Mucosa of stomach (tissue), 1 donor: ENCODE results near the gene KRTAP4-9.
"Not testable (repeated sequence)": the region's sequence is repeated elsewhere in the genome, so short reads cannot be mapped to it uniquely, and the experiment has no call there.

Experiments
- H3K27me3 ChIP-seq: one replicate; pipeline ENCODE4 v1.7.0; 2013; ENCODE audit warnings: mild to moderate bottlenecking, low read length; ENCODE audit not compliant: control insufficient read depth, insufficient read depth
- H3K36me3 ChIP-seq: one replicate; pipeline ENCODE4 v1.7.0; 2013; ENCODE audit warnings: low read length; ENCODE audit not compliant: control insufficient read depth, insufficient read depth
- H3K4me1 ChIP-seq: one replicate; pipeline ENCODE4 v1.7.0; 2013; ENCODE audit warnings: mild to moderate bottlenecking, low read length; ENCODE audit not compliant: control insufficient read depth, insufficient read depth
- H3K4me3 ChIP-seq: one replicate; pipeline ENCODE4 v1.7.0; 2013; ENCODE audit warnings: low read length
- H3K9ac ChIP-seq: one replicate; pipeline ENCODE4 v1.7.0; 2013; ENCODE audit warnings: mild to moderate bottlenecking, low read length, moderate library complexity
- H3K9me3 ChIP-seq: one replicate; pipeline ENCODE4 v1.7.0; 2013; ENCODE audit warnings: mild to moderate bottlenecking, low read length, moderate library complexity; ENCODE audit not compliant: control insufficient read depth
- donor health status: Pancreatic carcinoma.

KRTAP4-9 gene

DNA sequence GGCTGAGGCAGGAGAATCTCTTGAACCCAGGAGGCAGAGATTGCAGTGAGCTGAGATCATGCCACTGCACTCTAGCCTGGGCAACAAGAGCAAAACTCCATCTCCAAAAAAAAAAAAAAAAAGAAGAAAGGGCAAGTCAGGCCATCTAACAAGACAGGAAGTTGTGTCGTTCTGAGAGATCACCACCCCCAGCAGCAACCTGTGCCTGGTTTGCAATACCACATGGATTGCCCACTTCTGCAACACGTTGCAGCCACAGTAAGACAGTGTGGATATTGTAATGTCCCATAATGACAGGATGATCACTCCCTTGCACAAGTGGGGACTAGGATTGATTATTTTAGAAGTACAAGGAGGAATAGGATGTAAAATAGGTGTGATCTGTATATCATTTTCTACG lies 36.2 kb upstream of the KRTAP4-9 start:
- no peaks in the 10 kb centered on the region for H3K36me3 ChIP-seq
- no peaks in the 10 kb centered on the region for H3K4me1 ChIP-seq
- no peak overlapping the region for H3K9ac ChIP-seq
- no peaks in the 10 kb centered on the region for H3K9me3 ChIP-seq
- no peaks in the 10 kb centered on the region for H3K27me3 ChIP-seq
- no peak overlapping the region for H3K4me3 ChIP-seq

DNA sequence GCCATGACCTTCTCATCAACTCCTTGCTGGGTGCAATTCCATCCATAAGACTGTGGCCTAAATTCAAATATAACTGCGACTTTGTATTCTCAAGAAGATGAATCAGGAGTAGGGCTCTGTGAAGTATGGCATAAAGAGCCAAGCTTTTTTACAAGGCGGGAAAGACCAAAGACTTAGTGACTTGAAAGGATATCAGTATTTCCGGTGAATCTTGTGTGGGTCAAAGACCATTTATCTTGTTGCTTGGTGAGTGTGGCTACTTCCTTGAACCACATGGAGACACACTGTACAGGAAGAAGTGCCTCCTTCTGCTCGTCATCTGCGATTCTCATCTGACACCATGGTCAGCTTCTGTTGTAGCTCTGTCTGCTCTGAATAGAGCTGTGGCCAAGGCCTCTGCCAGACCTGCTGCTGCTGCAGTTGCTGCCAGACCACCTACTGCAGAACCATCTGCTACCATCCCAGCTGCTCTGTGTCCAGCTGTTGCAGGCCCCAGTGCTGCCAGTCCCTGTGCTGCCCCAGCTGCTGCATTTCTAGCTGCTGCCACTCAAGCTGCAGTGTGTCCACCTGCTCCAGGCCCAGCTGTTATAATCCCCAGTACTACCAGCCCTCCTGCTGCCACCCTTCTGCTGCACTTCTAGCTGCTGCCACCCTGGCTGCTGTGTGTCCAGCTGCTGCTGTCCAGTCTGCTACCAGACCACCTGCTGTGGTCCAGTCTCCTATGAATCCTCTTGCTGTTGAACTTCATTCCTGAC lies 33.4 kb upstream of the KRTAP4-9 start:
- Histone ChIP-seq H3K36me3 (no peaks in the 10 kb centered on the region), H3K9ac (no peak overlapping the region), H3K4me3 (no peak overlapping the region), H3K9me3 (no peaks in the 10 kb centered on the region), H3K27me3 (peaks cover 8% of the 10 kb centered on the region), H3K4me1 (no peaks in the 10 kb centered on the region)

DNA sequence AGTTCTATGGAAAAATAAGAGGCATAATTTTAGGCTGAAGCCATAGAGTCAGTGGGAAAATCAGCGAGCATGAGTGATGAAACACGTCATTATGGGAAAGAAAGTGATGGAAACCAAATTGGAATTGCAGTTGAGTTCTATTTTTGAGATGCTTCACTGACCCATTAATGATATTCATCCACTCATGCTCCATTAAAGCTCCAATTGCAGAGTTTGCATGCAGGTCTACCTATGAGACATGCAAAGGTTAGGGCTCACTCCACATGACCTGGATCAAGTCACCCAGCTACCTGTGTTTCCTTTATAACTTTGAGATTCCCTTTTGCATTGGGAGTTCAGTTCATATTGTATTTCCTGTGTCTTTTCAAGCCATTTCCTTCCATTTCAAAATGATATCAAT lies 31.5 kb upstream of the KRTAP4-9 start:
- Histone ChIP-seq H3K27me3 (peaks cover 8% of the 10 kb centered on the region), H3K9ac (no peak overlapping the region), H3K4me3 (no peak overlapping the region), H3K4me1 (no peaks in the 10 kb centered on the region), H3K9me3 (no peaks in the 10 kb centered on the region), H3K36me3 (no peaks in the 10 kb centered on the region)

DNA sequence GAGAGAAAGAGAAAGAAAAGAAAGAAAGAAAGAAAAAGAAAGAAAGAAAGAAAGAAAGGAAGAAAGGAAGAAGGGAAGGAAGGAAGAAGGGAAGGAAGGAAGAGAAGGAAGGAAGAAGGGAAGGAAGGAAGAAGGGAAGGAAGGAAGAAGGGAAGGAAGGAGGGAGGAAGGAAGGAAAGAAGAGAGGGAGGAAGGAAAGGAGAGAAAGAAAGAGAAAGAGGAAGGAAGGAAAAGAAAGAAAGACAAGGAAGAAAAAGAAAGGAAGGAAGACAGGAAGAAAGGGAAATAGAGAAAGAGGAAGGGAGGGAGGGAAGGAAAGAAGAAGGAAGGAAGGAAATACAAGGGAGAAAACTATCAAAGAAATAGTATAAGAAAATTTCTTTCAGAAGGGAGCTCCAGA lies 28.4 kb upstream of the KRTAP4-9 start:
- Histone ChIP-seq H3K4me1 (no peaks in the 10 kb centered on the region), H3K27me3 (peaks cover 8% of the 10 kb centered on the region), H3K4me3 (no peak overlapping the region), H3K36me3 (no peaks in the 10 kb centered on the region), H3K9me3 (no peaks in the 10 kb centered on the region), H3K9ac (no peak overlapping the region)

DNA sequence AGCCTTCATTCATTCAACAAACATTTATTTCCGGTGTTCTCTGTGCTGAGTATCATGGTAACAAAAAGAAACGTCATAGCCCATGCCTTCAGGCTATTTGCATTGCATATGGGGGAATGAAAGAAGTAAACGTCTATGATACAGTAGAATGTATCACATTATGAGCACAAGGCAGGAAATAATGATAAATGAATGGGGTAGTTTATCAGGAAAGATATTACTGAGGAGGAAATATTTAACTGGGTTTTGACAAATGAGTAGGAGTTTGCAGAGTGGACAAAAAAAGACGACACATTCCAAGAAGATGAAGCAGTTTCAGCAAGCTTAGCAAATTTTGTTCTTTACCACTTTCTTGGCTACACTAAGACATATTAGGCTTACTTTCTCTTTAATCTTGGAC lies 22.6 kb upstream of the KRTAP4-9 start:
- Histone ChIP-seq H3K4me3 (no peak overlapping the region), H3K4me1 (no peaks in the 10 kb centered on the region), H3K9me3 (no peaks in the 10 kb centered on the region)

DNA sequence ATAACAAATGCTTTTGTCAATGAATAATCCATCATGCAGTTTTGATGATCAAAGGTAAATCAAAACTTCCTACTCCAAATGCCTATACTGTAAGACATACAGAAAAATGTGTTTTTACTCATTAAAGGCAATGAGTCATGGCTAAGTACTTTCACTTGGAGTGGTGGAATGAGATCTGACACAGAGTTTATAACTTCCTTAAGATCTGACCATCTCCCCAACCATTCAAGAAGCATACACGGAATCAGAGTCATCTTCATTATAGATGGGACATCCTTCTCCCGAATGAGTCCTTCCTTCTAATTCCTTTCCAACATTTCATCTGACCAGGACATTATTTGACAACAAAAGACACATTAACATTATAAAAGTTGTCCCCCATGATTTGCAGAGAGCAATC lies 21.8 kb upstream of the KRTAP4-9 start:
- not testable (repeated sequence) for H3K36me3 ChIP-seq, H3K4me1 ChIP-seq, H3K9ac ChIP-seq, H3K4me3 ChIP-seq, H3K9me3 ChIP-seq, H3K27me3 ChIP-seq

More for the DNA sequence above, 22.6 kb upstream of the KRTAP4-9 start:
- Histone ChIP-seq H3K27me3 (no peaks in the 10 kb centered on the region), H3K36me3 (no peaks in the 10 kb centered on the region), H3K9ac (no peak overlapping the region)

DNA sequence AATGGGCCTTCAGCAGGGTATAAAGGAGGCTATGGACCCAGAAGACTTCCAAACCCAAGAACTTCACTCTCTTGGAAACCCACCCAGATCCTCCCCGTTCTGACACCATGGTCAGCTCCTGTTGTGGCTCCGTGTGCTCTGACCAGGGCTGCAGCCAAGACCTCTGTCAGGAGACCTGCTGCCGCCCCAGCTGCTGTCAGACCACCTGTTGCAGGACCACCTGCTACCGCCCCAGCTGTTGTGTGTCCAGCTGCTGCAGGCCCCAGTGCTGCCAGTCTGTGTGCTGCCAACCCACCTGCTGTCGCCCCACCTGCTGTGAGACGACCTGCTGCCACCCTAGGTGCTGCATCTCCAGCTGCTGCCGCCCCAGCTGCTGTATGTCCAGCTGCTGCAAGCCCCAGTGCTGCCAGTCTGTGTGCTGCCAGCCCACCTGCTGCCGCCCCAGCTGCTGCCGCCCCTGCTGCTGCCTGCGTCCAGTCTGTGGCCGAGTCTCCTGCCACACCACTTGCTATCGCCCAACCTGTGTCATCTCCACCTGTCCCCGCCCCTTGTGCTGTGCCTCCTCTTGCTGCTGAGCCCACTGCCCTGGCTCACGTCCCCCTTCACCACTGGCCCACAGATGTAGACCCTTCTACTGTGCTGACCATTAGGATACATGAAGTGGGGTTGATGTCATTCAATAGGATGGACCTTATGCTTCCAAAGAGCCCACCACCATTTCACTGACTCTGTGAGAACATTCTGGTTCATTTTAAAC lies 20.9 kb upstream of the KRTAP4-9 start, which contains the start of gene KRTAP4-7:
KRTAP4-7 (plus strand) TSS at position 51 of the 757 bp plus-strand sequence; CDS start at position 108, 57 bp downstream.
- not testable (repeated sequence) for H3K9ac ChIP-seq, H3K36me3 ChIP-seq, H3K9me3 ChIP-seq, H3K4me3 ChIP-seq, H3K27me3 ChIP-seq, H3K4me1 ChIP-seq

DNA sequence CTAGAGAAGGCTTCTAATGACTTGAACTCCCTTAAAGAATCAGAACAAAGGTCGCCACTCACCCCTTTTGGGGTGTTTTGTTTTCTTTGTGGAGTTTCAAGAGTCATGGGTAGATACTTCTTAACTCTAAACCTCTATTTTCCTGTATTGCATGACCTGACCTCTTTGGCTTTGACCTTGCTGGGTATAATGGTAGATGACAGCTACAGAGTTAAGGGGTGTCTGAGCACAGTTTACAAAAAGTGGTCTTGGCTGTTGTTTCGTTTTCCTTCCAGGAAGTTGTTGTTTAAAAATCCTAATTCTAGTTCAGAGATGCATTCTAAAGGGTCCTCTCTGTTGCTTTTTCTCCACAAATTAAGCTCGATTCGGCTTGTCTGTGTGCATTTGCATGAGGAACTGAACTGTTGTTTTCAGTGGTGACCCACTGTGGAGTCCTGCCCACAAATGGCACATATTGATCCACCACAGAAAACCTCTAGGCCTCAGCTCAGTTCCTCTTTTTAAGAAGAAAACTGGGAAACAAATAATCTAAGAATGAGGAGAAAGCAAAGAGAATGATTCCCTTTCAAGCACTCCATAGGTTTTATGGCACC lies 16.3 kb upstream of the KRTAP4-9 start:
- H3K27me3 ChIP-seq, H3K4me3 ChIP-seq, H3K9me3 ChIP-seq, H3K4me1 ChIP-seq, H3K9ac ChIP-seq, H3K36me3 ChIP-seq: not testable (repeated sequence)

DNA sequence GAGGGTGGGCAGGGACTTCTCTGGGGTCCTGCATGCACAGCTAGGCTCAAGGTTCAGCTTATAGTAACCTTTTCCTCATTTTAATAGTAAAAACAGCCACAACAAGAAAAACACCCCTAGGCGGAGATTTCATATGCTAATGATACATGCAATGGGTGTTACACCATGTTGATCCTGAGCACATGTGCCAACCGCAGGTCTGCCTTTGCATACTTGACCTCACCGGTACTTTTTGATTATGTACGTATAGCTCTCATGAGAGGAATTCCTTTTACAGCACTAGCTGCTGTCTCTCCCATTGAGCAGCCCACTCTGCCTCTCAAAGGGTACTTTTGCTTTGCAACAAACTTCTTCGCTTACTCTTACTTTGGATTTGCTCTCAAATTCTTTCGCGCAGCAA lies 9.1 kb upstream of the KRTAP4-9 start:
- Histone ChIP-seq H3K27me3 (no peaks in the 10 kb centered on the region), H3K9ac (no peak overlapping the region), H3K36me3 (no peaks in the 10 kb centered on the region), H3K4me1 (no peaks in the 10 kb centered on the region), H3K4me3 (no peak overlapping the region), H3K9me3 (no peaks in the 10 kb centered on the region)

DNA sequence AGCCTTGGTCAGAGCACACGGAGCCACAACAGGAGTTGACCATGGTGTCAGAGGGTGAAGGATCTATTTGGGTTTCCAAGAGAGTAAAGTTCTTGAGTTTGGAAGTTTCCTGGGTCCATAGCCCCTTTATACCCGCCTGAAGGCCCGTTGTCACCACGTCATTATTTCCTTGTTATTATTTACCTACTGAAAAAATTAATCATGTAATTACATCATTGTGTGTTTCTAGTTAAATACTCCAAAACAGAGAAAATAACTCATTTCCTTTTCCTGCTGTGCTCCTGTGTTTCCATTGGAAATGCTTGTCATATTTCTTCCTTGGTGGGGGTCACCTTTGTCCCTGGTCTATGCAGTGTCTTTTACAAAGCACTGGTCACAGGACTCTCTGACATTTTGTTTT lies 7.1 kb upstream of the KRTAP4-9 start, which contains the start of gene KRTAP4-8:
KRTAP4-8 (minus strand) TSS at position 101 of the 400 bp plus-strand sequence; CDS start at position 43, 58 bp downstream.
- Histone ChIP-seq H3K4me1 (no peaks in the 10 kb centered on the region), H3K9me3 (no peaks in the 10 kb centered on the region), H3K27me3 (no peaks in the 10 kb centered on the region), H3K9ac (no peak within 1 kb of the TSS), H3K4me3 (no peak within 1 kb of the TSS), H3K36me3 (no peaks in the 10 kb centered on the region)

DNA sequence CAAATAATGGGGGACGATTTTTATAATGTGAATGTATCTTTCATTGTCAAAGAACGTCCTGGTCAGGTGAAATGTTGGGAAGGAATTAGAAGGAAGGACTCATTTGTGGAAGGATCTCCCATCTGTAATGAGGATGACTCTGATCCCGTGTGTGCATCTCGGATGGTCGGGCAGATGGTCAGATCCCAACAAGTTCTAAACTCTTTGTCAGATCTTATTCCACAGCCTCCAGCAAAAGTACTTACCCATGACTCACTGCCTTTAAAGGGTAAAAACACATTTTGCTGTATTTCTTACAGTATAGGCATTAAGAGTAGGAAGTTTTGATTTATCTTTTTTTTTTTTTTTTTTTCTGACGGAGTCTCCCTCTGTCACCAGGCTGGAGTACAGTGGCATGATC lies 6.7 kb upstream of the KRTAP4-9 start:
- Histone ChIP-seq H3K4me3 (no peak overlapping the region), H3K27me3 (no peaks in the 10 kb centered on the region), H3K4me1 (no peaks in the 10 kb centered on the region), H3K36me3 (no peaks in the 10 kb centered on the region), H3K9me3 (no peaks in the 10 kb centered on the region), H3K9ac (no peak overlapping the region)
